Measurements from ENCODE around the gene PIPOX.

PIPOX gene

GRCh38 chr17:29042679-29043538 lies at the start of gene PIPOX:
Gene PIPOX (plus strand): TSS chr17:29043141. CDS start chr17:29043226, 85 bp downstream.
- DNase-seq (ENCODE audit: low read depth): no peak

DNA sequence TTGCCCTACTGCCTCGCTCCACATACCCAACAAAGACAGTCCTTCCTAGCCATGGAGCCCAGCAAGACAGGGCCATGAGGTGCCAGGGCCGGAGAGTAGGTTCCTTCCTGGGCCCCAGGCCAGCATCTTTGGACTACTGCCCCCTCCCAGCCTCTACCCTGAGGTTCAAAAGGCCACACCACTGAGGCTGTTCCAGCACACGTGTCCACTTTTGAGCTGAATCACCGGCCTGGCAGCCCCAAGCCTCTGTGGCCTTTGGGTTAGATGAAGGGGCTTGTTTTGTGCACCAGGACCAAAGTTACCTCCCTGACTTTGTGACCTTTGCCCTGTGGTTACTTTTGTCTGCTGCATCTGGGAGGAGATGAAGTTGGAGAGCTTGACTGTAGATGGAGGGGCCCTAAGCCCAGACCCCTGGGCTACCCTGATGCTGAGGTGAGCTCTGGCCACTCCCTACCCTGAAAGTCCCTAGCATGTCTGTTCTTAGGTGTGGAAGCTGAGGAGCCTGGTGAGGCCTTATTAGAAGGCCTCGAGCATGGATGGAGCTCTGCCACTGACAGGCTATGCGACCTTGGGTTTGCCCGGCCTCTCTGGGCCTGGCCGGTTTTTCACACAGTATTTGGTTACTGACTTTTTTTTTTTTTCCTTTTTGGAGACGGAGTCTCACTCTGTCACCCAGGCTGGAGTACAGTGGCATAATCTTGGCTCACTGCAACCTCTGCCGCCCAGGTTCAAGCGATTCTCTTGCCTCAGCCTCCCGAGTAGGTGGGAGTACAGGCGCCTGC lies 49.1 kb upstream of the PIPOX start:
- DNase-seq (ENCODE audit: low read depth): no peak

DNA sequence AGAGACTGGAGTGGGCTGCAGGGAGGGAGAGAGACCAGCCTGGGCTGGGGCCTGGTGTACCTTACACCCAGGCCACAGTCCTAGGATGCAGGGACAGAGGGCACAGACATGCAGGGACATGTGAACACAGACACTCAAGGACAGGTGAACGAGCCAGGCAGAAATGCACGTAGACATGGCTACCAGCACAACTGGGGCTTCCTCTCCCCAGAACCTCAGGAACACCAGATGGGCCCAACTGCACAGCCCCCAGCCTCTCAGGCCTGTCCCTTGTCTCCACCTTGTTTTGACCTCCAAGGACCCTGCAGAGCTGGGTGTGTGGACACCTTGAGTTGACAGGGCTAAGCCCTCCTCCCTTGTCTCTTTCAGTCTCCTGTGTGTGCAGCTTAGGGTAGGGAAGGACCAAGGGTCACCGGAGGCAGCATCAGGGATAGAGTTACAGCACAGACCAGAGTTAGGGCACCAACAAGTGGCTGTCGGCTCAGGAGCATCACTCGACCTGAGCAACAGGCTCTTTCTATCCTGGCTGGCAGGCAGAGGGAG lies 46.3 kb upstream of the PIPOX start:
- no peak for DNase-seq (ENCODE audit: low read depth)

DNA sequence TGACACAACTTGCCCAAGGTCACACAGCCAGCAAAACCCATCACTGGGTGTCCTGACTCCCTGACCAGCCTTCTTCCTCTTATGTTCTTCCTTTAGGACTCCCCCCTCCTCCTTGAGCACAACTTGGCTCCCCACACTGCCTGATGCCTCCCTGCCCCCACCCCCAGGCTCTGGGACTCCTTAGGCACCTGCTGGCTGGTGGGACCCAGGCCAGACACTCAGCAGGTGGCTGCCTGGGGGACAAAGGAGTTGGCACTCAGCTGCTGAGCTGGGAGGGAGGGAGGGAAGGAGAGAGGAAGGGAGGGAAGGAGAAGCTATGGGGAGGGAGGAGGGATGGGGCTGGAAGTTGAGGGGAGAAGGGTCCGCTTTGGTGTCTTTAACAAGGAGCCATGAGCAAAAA lies 45.1 kb upstream of the PIPOX start:
- no peak for DNase-seq (ENCODE audit: low read depth)

DNA sequence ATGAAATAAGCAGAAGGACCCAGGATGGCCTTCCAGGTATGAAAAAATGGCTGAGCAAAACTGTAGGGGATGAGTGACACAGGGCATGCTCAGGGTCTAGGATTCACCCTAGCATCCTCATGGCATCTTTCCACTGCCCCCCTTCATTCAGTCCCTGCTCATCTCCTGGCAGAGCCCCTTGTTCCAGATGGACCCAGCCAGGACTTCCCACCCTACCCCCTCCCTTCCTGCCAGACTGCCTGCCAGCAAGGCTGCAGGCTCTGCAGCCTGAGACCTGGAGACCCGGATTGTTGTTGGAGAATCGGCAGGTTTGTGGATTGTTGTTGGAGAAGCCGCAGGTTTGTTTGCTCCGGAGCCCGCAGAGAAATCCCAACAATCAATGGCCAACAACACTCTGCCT lies 43.7 kb upstream of the PIPOX start:
- DNase-seq (ENCODE audit: low read depth): no peak

- DNase-seq (ENCODE audit: low read depth): no peak
These were observed 42.0 kb upstream of the PIPOX start for GRCh38 chr17:29000973-29001372.

DNA sequence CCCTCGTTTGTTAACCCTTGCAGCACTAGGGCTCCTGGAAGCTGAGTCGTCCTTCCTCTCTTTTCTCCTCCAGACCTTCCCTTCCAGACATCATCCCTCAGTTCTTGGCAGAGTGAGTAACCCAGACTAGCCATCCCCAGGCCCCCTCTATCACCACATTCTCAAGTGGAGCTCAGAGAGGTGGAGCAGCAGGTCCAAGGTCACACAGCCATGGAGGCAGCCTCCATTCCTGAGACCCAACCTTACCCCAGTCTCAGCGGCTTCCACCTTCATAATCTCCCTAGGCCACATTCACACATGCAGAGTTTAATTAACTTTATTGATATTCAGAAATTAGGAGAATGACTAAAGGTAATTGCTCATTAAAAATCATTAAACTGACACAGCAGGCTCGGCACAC lies 40.1 kb upstream of the PIPOX start:
- DNase-seq (ENCODE audit: low read depth): no peak

- DNase-seq (ENCODE audit: low read depth): no peak
These were observed 39.7 kb upstream of the PIPOX start for GRCh38 chr17:29003289-29003688.

DNA sequence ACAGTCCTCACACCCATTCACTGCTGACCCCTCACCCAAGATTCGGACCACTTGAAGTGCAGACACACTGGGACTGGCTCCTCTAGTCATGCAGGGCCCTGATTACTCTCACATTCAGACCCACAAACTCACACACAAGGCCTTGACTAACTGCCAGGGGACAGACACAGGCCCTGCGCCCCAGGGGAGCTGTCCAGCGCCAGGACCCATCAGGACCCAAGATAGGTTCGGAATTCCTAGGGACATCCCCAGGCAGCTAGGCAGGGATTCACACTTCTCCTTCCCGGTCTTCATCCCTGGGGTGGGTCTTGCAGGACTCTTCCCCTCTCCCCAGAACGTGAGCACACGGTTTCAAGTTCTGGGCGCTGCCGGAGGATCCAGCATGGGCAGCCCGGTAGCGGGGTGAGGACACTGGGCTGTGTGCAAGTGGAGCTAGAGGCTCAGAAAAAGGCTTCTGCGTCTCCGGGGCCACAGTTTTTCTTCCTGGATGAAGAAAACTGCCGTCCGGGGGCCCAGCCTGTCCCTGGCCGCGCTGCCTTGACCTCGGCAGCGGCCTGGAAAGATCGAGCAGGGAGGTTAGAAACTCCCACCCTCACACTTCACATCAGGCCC lies 38.8 kb upstream of the PIPOX start:
- DNase-seq (ENCODE audit: low read depth): no peak

DNA sequence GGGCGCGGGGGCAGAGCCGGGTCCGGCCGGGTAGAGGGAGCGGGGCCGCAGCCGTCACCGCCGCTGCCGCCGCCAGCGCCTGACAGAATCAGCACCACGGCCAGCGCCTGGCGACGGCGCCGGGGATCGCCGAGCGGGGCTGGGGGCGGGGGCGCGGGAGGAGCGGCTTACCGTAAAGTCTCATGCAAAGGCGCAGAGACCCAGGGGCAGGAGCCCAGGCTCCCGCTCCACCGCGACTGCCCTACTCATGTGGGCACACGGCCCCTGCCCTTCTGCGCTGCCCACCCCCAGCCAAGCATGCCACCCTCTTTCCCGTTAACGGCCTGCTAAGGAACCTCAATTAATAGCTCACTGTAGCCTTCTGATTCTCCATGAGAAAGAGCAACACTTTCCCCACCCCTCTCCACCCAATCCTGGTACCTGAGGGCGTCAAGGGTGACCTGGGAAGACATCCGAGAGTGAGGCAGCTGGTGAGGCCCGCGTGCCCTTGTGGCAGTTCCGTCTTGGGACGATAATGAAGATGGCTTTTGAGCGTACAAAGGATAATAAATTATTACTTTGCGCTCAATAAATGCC lies 36.9 kb upstream of the PIPOX start, which contains the start of gene SEZ6:
Gene SEZ6, minus strand, starts transcription at position 98 of the 576 bp plus-strand sequence. CDS start 164 bp downstream, outside the sequence.
- DNase-seq (ENCODE audit: low read depth): peak; percentile 45

DNA sequence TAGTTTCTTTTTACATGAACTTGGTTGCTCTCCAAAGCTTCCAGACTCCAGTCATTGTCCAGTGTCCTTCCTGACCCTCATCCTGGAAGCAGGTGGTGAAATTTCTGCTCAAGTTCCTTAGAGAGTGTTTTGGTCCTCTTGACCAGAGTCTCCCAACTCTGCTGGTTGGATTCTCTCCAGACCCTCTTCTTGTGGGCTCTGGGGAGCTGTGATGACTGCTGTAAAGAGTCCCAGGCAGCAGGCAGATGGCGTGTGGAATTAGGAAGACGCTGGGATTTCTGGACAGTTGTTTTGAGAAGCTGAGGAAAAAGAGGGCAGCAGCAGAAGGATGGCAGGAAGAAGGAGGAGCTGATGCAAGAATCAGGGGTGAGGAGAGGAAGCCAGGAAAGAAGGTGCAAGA lies 35.5 kb upstream of the PIPOX start:
- no peak for DNase-seq (ENCODE audit: low read depth)

DNA sequence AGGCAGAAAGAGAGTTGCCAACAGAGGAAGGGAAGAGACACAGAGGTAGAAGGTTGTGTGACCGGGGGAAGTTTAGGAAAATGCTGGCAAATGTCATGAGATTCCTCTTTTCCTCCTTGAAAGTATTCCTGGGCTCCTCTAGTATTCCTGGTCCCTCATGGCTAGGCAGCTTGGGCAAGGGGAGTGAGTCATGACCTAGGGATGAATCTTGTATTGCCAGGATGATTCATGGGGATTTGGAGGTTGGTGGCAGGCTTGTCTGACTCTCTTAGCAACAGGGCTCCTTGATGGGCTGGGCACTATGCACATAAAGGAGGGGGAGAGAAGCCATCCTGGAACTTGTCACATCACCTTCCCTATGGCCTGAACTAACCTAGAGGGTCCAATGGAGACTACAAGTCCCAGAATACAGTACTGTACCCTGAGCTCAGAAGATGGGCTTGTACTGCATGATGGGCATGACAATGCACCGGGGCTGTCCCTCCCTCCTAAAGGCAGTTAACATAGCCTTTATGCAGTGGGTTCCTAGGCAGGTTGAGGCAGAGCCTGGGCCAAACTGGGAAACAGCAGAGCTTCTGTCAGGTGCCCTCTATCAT lies 35.0 kb upstream of the PIPOX start:
- no peak for DNase-seq (ENCODE audit: low read depth)

- no peak for DNase-seq (ENCODE audit: low read depth)
These were observed 34.4 kb upstream of the PIPOX start for GRCh38 chr17:29008591-29008990.

GRCh38 chr17:29010129-29010528 lies 32.8 kb upstream of the PIPOX start:
- no peak for DNase-seq (ENCODE audit: low read depth)

GRCh38 chr17:29010586-29010985 lies 32.4 kb upstream of the PIPOX start:
- DNase-seq (ENCODE audit: low read depth): no peak

GRCh38 chr17:29012535-29012934 lies 30.4 kb upstream of the PIPOX start:
- no peak for DNase-seq (ENCODE audit: low read depth)

DNA sequence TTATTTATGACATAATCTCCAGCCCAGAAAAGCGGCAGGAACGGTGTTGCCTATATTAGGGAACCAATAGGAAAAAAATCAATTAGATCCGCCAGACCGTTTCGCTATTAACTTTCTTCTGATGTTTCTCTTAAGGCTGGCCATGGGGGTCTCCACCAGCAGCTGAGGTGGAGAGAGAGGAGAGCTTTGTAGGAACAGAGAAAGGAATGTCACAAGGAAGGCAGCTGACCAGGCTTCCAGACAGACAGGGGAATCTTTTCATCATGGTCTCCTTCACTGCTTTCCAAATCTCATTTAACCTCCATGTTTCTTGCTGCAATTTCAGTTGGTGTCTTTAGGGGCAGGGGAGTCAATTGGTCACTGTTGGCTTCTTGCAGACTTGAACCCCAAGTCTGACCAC lies 28.2 kb upstream of the PIPOX start:
- DNase-seq (ENCODE audit: low read depth): no peak

DNA sequence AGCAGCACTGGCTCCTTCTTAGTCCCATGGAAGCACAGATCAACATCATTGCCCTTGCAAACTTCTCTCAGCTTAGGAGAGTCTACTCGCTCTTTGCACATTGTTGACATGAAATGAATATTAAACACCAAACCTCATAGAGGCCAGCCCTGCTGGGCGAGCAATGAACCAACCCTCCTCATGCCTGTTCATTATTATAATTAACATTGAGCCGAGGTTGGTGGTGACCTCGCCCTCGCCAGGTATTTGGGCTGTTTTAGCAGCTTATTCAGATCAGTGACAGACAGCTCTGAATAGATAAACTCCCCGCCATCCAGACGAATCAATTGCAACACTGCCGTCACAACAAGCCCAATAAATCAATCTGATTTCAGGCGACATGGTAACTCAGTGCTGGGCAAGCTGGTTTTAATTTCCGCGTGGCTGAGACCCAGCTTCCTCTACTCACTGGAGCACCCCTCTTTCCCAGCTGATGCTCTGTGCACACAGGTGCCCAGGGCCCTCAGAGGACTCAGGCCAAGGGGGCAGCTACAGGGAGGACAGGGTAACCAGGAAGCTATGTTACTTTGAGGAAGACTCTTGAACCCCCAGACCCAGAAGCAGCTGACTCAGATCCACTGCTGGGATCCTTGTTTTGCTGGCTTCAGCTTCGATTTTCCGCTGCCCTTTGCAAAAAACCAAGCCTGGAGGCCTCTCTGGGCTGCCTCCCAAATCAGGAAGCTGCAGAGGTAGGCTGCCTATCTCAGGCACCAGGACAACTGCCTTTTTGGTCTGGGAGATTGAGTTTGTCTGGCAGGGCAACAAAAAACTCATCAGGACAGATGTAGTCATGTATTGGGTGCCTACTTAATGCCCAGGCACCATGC lies 26.4 kb upstream of the PIPOX start:
- no peak for DNase-seq (ENCODE audit: low read depth)

GRCh38 chr17:29018788-29019474 lies 24.0 kb upstream of the PIPOX start:
- DNase-seq (ENCODE audit: low read depth): no peak

Measured in activated T-cell treated with anti-CD3 and anti-CD28 coated beads for 1 hour (primary cell).